ENCODE data around the gene GID8. TPM values are rescaled to one million over a fixed set of nuclear protein-coding genes. Genes with fewer than 3 reads are reported as not detected.

The GID8 gene
- total and polyA plus RNA-seq, 2 of the 13 experiments (the other 11 are each of a cell fraction or from before 2014, with no cell fraction given): 39.6 to 59.8 TPM

DNA sequence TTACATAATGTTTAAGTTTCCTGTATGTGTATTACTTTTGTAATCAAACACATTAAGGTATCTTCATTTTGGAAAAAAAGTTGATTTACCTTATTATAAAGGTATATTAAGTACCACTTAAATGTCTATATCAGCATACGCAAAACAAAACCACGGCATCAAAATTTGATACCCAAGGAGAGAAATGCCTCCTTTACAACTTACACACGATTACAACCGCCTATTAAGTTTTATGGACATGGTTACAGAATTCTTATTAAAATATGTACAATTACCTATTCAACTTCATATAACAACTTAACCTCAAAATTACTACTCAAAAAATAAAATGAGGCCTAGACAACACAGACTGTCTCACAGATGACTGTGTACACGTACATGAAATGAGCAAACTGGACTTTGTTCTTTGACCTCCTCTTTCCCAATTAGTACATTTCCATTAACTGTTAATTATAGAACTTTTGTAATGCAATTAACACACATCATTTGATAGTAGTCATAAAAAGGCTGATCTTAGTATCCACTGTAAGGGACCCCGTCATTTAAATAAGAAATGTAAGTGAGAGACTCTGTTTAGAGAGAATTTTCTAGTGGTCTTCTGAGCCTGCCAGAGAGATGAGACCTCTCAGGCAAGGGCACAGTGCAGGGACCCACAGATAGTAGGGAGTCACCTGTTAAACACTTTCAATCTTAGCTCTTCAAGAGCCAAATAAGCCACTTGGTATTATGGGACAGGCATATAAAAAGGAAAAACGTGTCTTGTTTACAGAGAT lies 14.1 kb upstream of the GID8 start (continued):
- TF ChIP-seq CBX2 (IDR thresholded peaks at IDR 0.05; ENCODE audit: low read depth, low read length) (no peak), CBX2 (CRISPR knock-in tag; IDR thresholded peaks at IDR 0.05; ENCODE audit: low read depth) (no peak), ZNF562 (CRISPR knock-in tag; IDR thresholded peaks at IDR 0.05; ENCODE audit: borderline replicate concordance) (no peak), SNAI1 (CRISPR knock-in tag; IDR thresholded peaks at IDR 0.05; ENCODE audit: borderline replicate concordance) (no peak), ZNF333 (CRISPR knock-in tag; IDR thresholded peaks at IDR 0.05; ENCODE audit: borderline replicate concordance) (no peak), ZNF350 (CRISPR knock-in tag; IDR thresholded peaks at IDR 0.05; ENCODE audit: borderline replicate concordance, low read depth) (no peak), RBM39 (IDR thresholded peaks at IDR 0.05; ENCODE audit: low read depth, low read length, poor library complexity, severe bottlenecking) (no peak), KDM5A (IDR thresholded peaks at IDR 0.05; ENCODE audit: borderline replicate concordance, low read length) (peak; percentile 75), ZNF225 (CRISPR knock-in tag; IDR thresholded peaks at IDR 0.05) (no peak), IKZF1 (IDR thresholded peaks at IDR 0.05) (no peak), FOSL2 (CRISPR knock-in tag; IDR thresholded peaks at IDR 0.05) (peak; percentile 28; the same call in 1 of the 2 replicates), TEAD3 (CRISPR knock-in tag; optimal IDR thresholded peaks at IDR 0.05; ENCODE audit: borderline replicate concordance) (peak; percentile 1), HNRNPUL1 (IDR thresholded peaks at IDR 0.05; ENCODE audit: low read depth, low read length) (no peak), ELF4 (CRISPR knock-in tag; IDR thresholded peaks at IDR 0.05; ENCODE audit: borderline replicate concordance) (0 out of 2 replicates have a peak, but pooled peaks have one; percentile 5)
- TF ChIP-seq, protein P1, sequence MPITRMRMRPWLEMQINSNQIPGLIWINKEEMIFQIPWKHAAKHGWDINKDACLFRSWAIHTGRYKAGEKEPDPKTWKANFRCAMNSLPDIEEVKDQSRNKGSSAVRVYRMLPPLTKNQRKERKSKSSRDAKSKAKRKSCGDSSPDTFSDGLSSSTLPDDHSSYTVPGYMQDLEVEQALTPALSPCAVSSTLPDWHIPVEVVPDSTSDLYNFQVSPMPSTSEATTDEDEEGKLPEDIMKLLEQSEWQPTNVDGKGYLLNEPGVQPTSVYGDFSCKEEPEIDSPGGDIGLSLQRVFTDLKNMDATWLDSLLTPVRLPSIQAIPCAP (CRISPR knock-in tag; IDR thresholded peaks at IDR 0.05; ENCODE audit: low read depth): no peak
- TF ChIP-seq, protein P2, sequence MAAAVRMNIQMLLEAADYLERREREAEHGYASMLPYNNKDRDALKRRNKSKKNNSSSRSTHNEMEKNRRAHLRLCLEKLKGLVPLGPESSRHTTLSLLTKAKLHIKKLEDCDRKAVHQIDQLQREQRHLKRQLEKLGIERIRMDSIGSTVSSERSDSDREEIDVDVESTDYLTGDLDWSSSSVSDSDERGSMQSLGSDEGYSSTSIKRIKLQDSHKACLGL (CRISPR knock-in tag; IDR thresholded peaks at IDR 0.05): no peak
- TF ChIP-seq, protein P3, sequence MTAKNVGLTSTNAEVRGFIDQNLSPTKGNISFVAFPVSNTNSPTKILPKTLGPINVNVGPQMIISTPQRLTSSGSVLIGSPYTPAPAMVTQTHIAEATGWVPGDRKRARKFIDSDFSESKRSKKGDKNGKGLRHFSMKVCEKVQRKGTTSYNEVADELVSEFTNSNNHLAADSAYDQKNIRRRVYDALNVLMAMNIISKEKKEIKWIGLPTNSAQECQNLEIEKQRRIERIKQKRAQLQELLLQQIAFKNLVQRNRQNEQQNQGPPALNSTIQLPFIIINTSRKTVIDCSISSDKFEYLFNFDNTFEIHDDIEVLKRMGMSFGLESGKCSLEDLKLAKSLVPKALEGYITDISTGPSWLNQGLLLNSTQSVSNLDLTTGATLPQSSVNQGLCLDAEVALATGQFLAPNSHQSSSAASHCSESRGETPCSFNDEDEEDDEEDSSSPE (CRISPR knock-in tag; IDR thresholded peaks at IDR 0.05): no peak
- TF ChIP-seq, protein P4, sequence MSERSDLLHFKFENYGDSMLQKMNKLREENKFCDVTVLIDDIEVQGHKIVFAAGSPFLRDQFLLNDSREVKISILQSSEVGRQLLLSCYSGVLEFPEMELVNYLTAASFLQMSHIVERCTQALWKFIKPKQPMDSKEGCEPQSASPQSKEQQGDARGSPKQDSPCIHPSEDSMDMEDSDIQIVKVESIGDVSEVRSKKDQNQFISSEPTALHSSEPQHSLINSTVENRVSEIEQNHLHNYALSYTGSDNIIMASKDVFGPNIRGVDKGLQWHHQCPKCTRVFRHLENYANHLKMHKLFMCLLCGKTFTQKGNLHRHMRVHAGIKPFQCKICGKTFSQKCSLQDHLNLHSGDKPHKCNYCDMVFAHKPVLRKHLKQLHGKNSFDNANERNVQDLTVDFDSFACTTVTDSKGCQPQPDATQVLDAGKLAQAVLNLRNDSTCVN (CRISPR knock-in tag; IDR thresholded peaks at IDR 0.05; ENCODE audit: borderline replicate concordance): no peak
- TF ChIP-seq, protein P5, sequence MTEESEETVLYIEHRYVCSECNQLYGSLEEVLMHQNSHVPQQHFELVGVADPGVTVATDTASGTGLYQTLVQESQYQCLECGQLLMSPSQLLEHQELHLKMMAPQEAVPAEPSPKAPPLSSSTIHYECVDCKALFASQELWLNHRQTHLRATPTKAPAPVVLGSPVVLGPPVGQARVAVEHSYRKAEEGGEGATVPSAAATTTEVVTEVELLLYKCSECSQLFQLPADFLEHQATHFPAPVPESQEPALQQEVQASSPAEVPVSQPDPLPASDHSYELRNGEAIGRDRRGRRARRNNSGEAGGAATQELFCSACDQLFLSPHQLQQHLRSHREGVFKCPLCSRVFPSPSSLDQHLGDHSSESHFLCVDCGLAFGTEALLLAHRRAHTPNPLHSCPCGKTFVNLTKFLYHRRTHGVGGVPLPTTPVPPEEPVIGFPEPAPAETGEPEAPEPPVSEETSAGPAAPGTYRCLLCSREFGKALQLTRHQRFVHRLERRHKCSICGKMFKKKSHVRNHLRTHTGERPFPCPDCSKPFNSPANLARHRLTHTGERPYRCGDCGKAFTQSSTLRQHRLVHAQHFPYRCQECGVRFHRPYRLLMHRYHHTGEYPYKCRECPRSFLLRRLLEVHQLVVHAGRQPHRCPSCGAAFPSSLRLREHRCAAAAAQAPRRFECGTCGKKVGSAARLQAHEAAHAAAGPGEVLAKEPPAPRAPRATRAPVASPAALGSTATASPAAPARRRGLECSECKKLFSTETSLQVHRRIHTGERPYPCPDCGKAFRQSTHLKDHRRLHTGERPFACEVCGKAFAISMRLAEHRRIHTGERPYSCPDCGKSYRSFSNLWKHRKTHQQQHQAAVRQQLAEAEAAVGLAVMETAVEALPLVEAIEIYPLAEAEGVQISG (CRISPR knock-in tag; IDR thresholded peaks at IDR 0.05): no peak; the same call in 1 of the 2 replicates
- TF ChIP-seq, protein P6, sequence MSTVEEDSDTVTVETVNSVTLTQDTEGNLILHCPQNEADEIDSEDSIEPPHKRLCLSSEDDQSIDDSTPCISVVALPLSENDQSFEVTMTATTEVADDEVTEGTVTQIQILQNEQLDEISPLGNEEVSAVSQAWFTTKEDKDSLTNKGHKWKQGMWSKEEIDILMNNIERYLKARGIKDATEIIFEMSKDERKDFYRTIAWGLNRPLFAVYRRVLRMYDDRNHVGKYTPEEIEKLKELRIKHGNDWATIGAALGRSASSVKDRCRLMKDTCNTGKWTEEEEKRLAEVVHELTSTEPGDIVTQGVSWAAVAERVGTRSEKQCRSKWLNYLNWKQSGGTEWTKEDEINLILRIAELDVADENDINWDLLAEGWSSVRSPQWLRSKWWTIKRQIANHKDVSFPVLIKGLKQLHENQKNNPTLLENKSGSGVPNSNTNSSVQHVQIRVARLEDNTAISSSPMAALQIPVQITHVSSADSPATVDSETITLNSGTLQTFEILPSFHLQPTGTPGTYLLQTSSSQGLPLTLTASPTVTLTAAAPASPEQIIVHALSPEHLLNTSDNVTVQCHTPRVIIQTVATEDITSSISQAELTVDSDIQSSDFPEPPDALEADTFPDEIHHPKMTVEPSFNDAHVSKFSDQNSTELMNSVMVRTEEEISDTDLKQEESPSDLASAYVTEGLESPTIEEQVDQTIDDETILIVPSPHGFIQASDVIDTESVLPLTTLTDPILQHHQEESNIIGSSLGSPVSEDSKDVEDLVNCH (CRISPR knock-in tag; IDR thresholded peaks at IDR 0.05): no peak
